ENCODE measurements around the gene NUDT4. TPM values are rescaled to one million over a fixed set of nuclear protein-coding genes. Genes with fewer than 3 reads are reported as not detected.

NUDT4 gene
- total and polyA plus RNA-seq, 2 of the 4 experiments (the other 2 are of a cell fraction), result 23.6 to 25.6 TPM

GRCh38 chr12:93407963-93408283 is 30.2 kb downstream of the NUDT4 start:
- no peak for TF ChIP-seq FOS (IDR thresholded peaks at IDR 0.05; ENCODE audit: low read depth, low read length)
- TF ChIP-seq RFX5 (IDR thresholded peaks at IDR 0.05; ENCODE audit: low read depth, low read length), result no peak
- TF ChIP-seq CTCF (conservative IDR thresholded peaks at IDR 0.05; ENCODE audit: low read depth, low read length), result no peak
- TF ChIP-seq POLR2A (IDR thresholded peaks at IDR 0.05; ENCODE audit: low read depth, low read length), result no peak
- no peak for TF ChIP-seq USF2 (IDR thresholded peaks at IDR 0.05; ENCODE audit: low read depth, low read length)
- no peak for TF ChIP-seq CHD1 (IDR thresholded peaks at IDR 0.05; ENCODE audit: low read depth, low read length)
- H3K4me2 ChIP-seq (ENCODE audit: low read depth, low read length), result no peak overlapping the region
- peaks cover 15% of the 10 kb centered on the region; the same call in 1 of the 2 replicates for H3K9me1 ChIP-seq (ENCODE audit: insufficient read depth, low read length)
- no peak overlapping the region for H3K18ac ChIP-seq (ENCODE audit: low read depth, low read length)
- POLR2A ChIA-PET (ENCODE audit: unreplicated experiment), result no interaction called here
- CTCF ChIA-PET, result no interaction called here
- H3K27me3 ChIP-seq (ENCODE audit: control insufficient read depth, insufficient read depth, low read length), result no peaks in the 10 kb centered on the region
- no peak overlapping the region for H2AK5ac ChIP-seq (ENCODE audit: low read depth, low read length)
- no peak overlapping the region for H3K14ac ChIP-seq (replicated peaks; ENCODE audit: low read depth, low read length)
- no peak for ATAC-seq (ENCODE audit: low read depth)
- intact Hi-C loops (cut with micrococcal nuclease) (no loop called here), in situ Hi-C loops (cut with MboI; ENCODE audit: low sequenced_read_pairs) (loop anchor here (25.0 kb wide), 1 partner anchor 621 kb away; no protein-coding TSS in a partner anchor), dilution Hi-C loops (cut with HindIII; ENCODE audit: low sequenced_read_pairs, unreplicated experiment) (no loop called here)
- no peak overlapping the region for H2BK20ac ChIP-seq (ENCODE audit: low read depth, low read length)
- no peak overlapping the region for H3K4ac ChIP-seq (ENCODE audit: low read depth, low read length)
- no peak for DNase-seq
- H3K23ac ChIP-seq (ENCODE audit: low read depth, low read length), result no peak overlapping the region
- H3K27ac ChIP-seq (ENCODE audit: insufficient read depth, low read length), result no peak overlapping the region
- H4K91ac ChIP-seq (ENCODE audit: insufficient read depth, low read depth, low read length), result no peak overlapping the region
- H2BK15ac ChIP-seq (ENCODE audit: low read depth, low read length), result no peak overlapping the region
- no peak overlapping the region for H2AK9ac ChIP-seq (replicated peaks; ENCODE audit: low read depth, low read length, poor library complexity)
- H2BK5ac ChIP-seq (ENCODE audit: low read depth, low read length, poor library complexity, severe bottlenecking), result no peak overlapping the region
- H3K9ac ChIP-seq (ENCODE audit: low read depth, low read length), result no peak overlapping the region
- H4K20me1 ChIP-seq (ENCODE audit: insufficient read depth, low read length), result peaks cover 6% of the 10 kb centered on the region; the same call in 1 of the 2 replicates
- H3K4me1 ChIP-seq (ENCODE audit: control insufficient read depth, insufficient read depth, low read length), result peaks cover 2% of the 10 kb centered on the region
- no peak overlapping the region for H3K4me3 ChIP-seq (ENCODE audit: insufficient read depth, low read depth, low read length)
- peaks cover 17 to 63% of the 10 kb centered on the region in 2 experiments for H3K79me1 ChIP-seq (ENCODE audit: low read depth in 1 of 2, low read length in 2 of 2)
- no peaks in the 10 kb centered on the region for H3K9me3 ChIP-seq (ENCODE audit: control insufficient read depth, insufficient read depth, low read length)
- peaks cover 3% of the 10 kb centered on the region for H3K36me3 ChIP-seq (ENCODE audit: control insufficient read depth, insufficient read depth, low read length)
- no peak overlapping the region for H2AFZ ChIP-seq (replicated peaks; ENCODE audit: low read length, poor library complexity)
- no CpG with 5 or more reads among the region's 2 CpGs for WGBS, 2 experiments (ENCODE audit: extremely low coverage in 2 of 2, insufficient read length in 1 of 2)
- H2BK120ac ChIP-seq (ENCODE audit: low read depth, low read length), result no peak overlapping the region
- no peak overlapping the region for H4K5ac ChIP-seq (ENCODE audit: low read depth, low read length)
- H4K8ac ChIP-seq (ENCODE audit: low read depth in 2 of 2, low read length in 2 of 2), result no peak overlapping the region
- H3K56ac ChIP-seq (ENCODE audit: extremely low read depth, insufficient read depth, low read length), result no peak overlapping the region
- no TSS peak for BruUV-seq (replicated peaks)

All from IMR-90 (cell line).